GM10248 (cell line): ENCODE results near the gene IER5L.
"Not testable (repeated sequence)": the region's sequence is repeated elsewhere in the genome, so short reads cannot be mapped to it uniquely, and the experiment has no call there.

Experiments used
- CTCF ChIA-PET: fragments of 300-600 bp; sonication (Branson Sonifier 250); formaldehyde crosslinking; extraction: SDS; loops from one replicate; lab custom pipeline; 2021; ENCODE audit warnings: antibody characterized with exemption; lab: Yijun Ruan, JAX
- POLR2A ChIA-PET: fragments of 350-650 bp; sonication (Branson Sonifier 250); formaldehyde crosslinking; extraction: SDS; loops from one replicate; lab custom pipeline; 2020; ENCODE audit warnings: antibody characterized with exemption; lab: Yijun Ruan, JAX
- DNase-seq: peaks from one replicate; pipeline ENCODE4 v3.0.0; 2012; ENCODE audit errors: extremely low spot score
- CTCF ChIP-seq: IDR thresholded peaks from 2 replicates; pipeline ENCODE4 v1.5.1; 2012; ENCODE audit warnings: mild to moderate bottlenecking, low read depth; ENCODE audit errors: extremely low read depth, missing control alignments, control extremely low read depth

Gene IER5L

GRCh38 chr9:129136446-129137035, 41.5 kb downstream of the IER5L start:
- ChIA-PET CTCF (interaction anchor here (1.0 to 26.3 kb wide), 5 partner anchors 11 to 488 kb away, joined by 3 to 680 read pairs (median 9); partner anchors contain the start of genes C9orf50, IER5L and NTMT1), POLR2A (no interaction called here)
- no peak for DNase-seq
- no peak for TF ChIP-seq CTCF

GRCh38 chr9:129135476-129135875, 42.6 kb downstream of the IER5L start:
- CTCF ChIA-PET, result interaction anchor here (0.8 to 26.3 kb wide), 10 partner anchors 8 to 648 kb away, joined by 3 to 680 read pairs (median 7); partner anchors contain the start of genes C9orf50, IER5L and NTMT1
- DNase-seq, result no peak
- POLR2A ChIA-PET, result no interaction called here
- TF ChIP-seq CTCF, result no peak

- TF ChIP-seq CTCF, result no peak
- no peak for DNase-seq
- ChIA-PET POLR2A (no interaction called here), CTCF (interaction anchor here (0.9 to 26.3 kb wide), 8 partner anchors 10 to 491 kb away, joined by 3 to 680 read pairs (median 41); partner anchors contain the start of genes C9orf50, IER5L, NTMT1 and PTPA)
Observed at GRCh38 chr9:129133082-129133481, 45.0 kb downstream of the IER5L start.

GRCh38 chr9:129131300-129132145, 46.5 kb downstream of the IER5L start:
- peak; percentile 87 for TF ChIP-seq CTCF
- DNase-seq, result peak; percentile 88
- POLR2A ChIA-PET, result interaction anchor here (0.6 to 1.1 kb wide), 2 partner anchors 10 to 15 kb away, joined by 3 to 4 read pairs; no protein-coding TSS in a partner anchor
- CTCF ChIA-PET, result interaction anchor here (0.7 to 26.3 kb wide), 42 partner anchors 8 to 678 kb away, joined by 3 to 680 read pairs (median 4); partner anchors contain the start of genes C9orf50, DOLPP1, IER5L and NTMT1

- no peak for DNase-seq
- ChIA-PET POLR2A (no interaction called here), CTCF (interaction anchor here (0.9 to 26.3 kb wide), 21 partner anchors 9 to 653 kb away, joined by 3 to 680 read pairs (median 10); partner anchors contain the start of genes C9orf50, IER5L, NTMT1 and PTPA)
- no peak for TF ChIP-seq CTCF
Observed at GRCh38 chr9:129130791-129131190, 47.3 kb downstream of the IER5L start.

GRCh38 chr9:129130271-129130670, 47.8 kb downstream of the IER5L start:
- POLR2A ChIA-PET, DNase-seq: not testable (repeated sequence)
- CTCF ChIA-PET, result interaction anchor here (0.8 to 26.3 kb wide), 16 partner anchors 9 to 653 kb away, joined by 3 to 680 read pairs (median 17); partner anchors contain the start of genes C9orf50, IER5L, NTMT1 and PTPA
